Neural cell (in vitro differentiated cells): ENCODE measurements around the gene STRBP.

ENCODE experiments used
- EZH2 ChIP-seq: fragments of 200-600, 300-800 bp; shearing (Covaris generic), sonication (generic); IDR thresholded peaks from 2 replicates; pipeline ENCODE4 v1.6.1; 2014; ENCODE audit warnings: antibody characterized with exemption, low read length, borderline replicate concordance, mild to moderate bottlenecking; ENCODE audit not compliant: insufficient read depth, poor library complexity, severe bottlenecking
- TF ChIP-seq, protein P1 (sequence below): fragments of 450-650 bp; IDR thresholded peaks from 2 replicates; pipeline ENCODE4 v1.5.1; 2014; ENCODE audit warnings: antibody characterized with exemption, mild to moderate bottlenecking, moderate library complexity; ENCODE audit not compliant: poor library complexity, severe bottlenecking

DNA sequence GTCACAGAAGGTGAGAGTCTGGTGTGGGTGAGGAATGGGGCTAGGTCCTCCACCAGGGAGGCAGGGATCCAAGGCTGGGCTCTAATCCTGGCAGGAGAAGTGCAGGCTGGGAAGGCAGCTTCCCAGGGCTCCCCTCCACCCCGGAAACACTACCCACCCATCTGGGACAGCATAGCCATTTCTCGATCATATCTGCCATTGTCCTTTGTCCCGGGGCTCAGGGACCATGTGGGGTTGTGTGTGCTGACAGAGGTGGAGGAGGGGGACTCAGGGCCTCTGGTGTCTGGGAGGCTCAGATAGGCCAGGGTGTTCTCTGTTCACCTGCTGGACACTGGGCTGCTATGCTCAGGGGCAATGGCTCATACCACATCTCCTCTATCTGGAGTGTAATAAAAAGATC, 32.2 kb upstream of the STRBP start:
- TF ChIP-seq, protein P1, sequence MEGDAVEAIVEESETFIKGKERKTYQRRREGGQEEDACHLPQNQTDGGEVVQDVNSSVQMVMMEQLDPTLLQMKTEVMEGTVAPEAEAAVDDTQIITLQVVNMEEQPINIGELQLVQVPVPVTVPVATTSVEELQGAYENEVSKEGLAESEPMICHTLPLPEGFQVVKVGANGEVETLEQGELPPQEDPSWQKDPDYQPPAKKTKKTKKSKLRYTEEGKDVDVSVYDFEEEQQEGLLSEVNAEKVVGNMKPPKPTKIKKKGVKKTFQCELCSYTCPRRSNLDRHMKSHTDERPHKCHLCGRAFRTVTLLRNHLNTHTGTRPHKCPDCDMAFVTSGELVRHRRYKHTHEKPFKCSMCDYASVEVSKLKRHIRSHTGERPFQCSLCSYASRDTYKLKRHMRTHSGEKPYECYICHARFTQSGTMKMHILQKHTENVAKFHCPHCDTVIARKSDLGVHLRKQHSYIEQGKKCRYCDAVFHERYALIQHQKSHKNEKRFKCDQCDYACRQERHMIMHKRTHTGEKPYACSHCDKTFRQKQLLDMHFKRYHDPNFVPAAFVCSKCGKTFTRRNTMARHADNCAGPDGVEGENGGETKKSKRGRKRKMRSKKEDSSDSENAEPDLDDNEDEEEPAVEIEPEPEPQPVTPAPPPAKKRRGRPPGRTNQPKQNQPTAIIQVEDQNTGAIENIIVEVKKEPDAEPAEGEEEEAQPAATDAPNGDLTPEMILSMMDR = no peak
- TF ChIP-seq EZH2 = no peak
